OCI-LY1 (cell line): Measurements from ENCODE around the gene KIAA1328.

Source experiments
- CTCF ChIP-seq: fragments of 200-600 bp; sonication (generic), shearing (Covaris generic); IDR thresholded peaks from 2 replicates; pipeline ENCODE4 v1.5.1; 2017; ENCODE audit warnings: mild to moderate bottlenecking, antibody characterized with exemption, low read length, moderate library complexity, mixed read lengths
- EZH2 ChIP-seq: fragments of 200-600 bp; sonication (generic), shearing (Covaris generic); IDR thresholded peaks from 2 replicates; pipeline ENCODE4 v1.8.0; 2017; ENCODE audit warnings: borderline replicate concordance, mixed run types, mild to moderate bottlenecking, antibody characterized with exemption, low read length, moderate library complexity, mixed read lengths

- TF ChIP-seq CTCF = no peak
- TF ChIP-seq EZH2 = no peak
Observed at GRCh38 chr18:37272841-37273240, 443.9 kb downstream of the KIAA1328 start.
